Nephron progenitor cell (in vitro differentiated cells): ENCODE data around the gene ALLC.

Experiments
- DNase-seq: peaks from one replicate; pipeline ENCODE4 v3.0.0; 2021
- H3K27ac Mint-ChIP-seq: 2 replicates; pipeline ENCODE4 v1.8.0; 2021; ENCODE audit warnings: mild to moderate bottlenecking, moderate library complexity, mixed read lengths
- H3K27me3 Mint-ChIP-seq: 2 replicates; pipeline ENCODE4 v1.8.0; 2021; ENCODE audit warnings: mild to moderate bottlenecking, low read depth, mixed read lengths; ENCODE audit not compliant: poor library complexity
- H3K36me3 Mint-ChIP-seq: 2 replicates; pipeline ENCODE4 v1.8.0; 2021; ENCODE audit warnings: low read depth, mixed read lengths
- H3K4me1 Mint-ChIP-seq: 2 replicates; pipeline ENCODE4 v1.8.0; 2021; ENCODE audit warnings: mixed read lengths
- H3K4me3 Mint-ChIP-seq: 2 replicates; pipeline ENCODE4 v1.8.0; 2021; ENCODE audit warnings: mild to moderate bottlenecking, moderate library complexity, mixed read lengths
- H3K9me3 Mint-ChIP-seq: 2 replicates; pipeline ENCODE4 v1.8.0; 2021; ENCODE audit warnings: mild to moderate bottlenecking, moderate library complexity, mixed read lengths
- TF ChIP-seq, protein P1 (sequence below): fragments of 200-600 bp; sonication (generic); IDR thresholded peaks from 2 replicates; pipeline ENCODE4 v1.5.0; 2021; ENCODE audit warnings: antibody characterized with exemption

Gene ALLC

DNA sequence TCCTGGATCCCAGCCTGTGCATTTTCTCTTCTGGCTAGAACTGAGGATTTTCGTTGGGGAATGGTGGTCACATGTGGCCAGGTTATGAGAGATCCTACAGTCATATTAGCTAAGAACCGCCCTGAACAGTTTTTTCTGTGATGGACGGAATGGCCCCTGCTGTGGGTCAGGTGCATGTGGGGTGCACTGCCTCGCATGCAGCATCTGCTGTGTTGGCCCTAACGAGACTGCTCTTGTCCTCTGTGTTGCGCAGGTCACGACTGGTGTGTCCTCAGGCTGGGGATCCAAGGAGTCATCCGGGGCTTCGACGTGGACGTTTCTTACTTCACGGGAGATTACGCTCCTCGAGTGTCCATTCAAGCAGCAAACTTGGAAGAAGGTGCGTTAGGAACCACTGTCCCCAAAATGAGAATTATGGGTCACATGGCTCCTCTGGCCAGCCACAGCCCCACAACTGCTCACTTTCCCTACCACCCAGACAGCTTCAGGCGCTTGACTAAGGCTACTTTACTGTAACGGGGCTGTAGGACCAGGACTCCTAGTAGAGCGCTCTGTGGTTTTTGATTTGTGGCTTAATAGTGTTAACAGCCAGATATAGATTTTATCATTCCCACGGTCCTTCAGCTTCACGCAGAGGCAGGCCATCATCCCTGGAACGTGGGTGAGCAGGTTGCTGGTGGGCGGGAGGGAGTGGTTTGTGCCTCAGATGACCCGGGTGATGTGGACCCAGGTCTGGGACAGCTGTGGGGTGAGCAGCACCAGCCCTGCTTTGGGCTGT lies 21.8 kb downstream of the ALLC start:
- H3K9me3 Mint-ChIP-seq = no peaks in the 10 kb centered on the region
- H3K4me1 Mint-ChIP-seq = no peaks in the 10 kb centered on the region
- TF ChIP-seq, protein P1, sequence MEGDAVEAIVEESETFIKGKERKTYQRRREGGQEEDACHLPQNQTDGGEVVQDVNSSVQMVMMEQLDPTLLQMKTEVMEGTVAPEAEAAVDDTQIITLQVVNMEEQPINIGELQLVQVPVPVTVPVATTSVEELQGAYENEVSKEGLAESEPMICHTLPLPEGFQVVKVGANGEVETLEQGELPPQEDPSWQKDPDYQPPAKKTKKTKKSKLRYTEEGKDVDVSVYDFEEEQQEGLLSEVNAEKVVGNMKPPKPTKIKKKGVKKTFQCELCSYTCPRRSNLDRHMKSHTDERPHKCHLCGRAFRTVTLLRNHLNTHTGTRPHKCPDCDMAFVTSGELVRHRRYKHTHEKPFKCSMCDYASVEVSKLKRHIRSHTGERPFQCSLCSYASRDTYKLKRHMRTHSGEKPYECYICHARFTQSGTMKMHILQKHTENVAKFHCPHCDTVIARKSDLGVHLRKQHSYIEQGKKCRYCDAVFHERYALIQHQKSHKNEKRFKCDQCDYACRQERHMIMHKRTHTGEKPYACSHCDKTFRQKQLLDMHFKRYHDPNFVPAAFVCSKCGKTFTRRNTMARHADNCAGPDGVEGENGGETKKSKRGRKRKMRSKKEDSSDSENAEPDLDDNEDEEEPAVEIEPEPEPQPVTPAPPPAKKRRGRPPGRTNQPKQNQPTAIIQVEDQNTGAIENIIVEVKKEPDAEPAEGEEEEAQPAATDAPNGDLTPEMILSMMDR = no peak
- H3K27ac Mint-ChIP-seq = no peak overlapping the region
- DNase-seq = no peak
- H3K27me3 Mint-ChIP-seq = peaks cover 16% of the 10 kb centered on the region
- H3K36me3 Mint-ChIP-seq = no peaks in the 10 kb centered on the region
- no peak overlapping the region for H3K4me3 Mint-ChIP-seq

DNA sequence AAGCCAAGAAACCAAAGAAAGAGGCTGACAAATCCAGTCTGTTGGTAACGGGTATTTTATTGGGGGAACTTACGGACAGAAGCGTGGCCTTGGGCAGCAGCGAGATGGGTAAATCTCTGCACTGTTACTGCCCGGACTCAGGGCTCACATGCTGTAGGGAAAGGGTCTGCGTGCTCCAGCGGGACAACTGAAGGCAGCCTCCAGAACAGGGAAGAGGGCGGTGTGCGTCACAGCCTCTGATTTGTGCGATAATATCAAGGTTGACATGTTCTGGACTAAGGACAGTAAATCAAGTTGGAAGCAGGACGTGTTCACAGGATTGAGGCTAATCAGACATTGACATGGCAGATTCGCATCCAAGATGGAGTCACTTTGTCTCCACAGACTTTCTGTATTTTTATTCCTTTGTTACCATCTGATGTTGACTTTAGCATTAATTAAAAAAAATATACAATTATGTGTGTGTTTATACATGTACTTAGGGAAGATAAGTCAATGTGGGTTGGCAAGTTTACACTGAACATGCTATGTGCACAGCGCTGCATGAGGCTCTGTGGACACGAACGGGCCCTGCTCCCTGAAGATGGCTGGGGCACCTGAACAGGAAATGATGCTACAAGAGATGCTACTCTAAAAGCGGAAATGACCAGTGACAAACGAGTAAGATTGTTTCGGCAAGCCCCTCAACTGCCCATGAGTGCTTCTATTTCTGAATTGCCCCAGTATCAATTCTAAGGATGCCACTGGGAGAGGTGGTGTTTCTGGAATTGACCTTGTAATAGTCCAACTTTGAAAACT lies 22.7 kb downstream of the ALLC start:
- peaks cover 3% of the 10 kb centered on the region for H3K9me3 Mint-ChIP-seq
- TF ChIP-seq, protein P1 = no peak
- no peak for DNase-seq
- no peak overlapping the region for H3K27ac Mint-ChIP-seq
- H3K4me1 Mint-ChIP-seq = no peaks in the 10 kb centered on the region
- H3K4me3 Mint-ChIP-seq = no peak overlapping the region
- H3K36me3 Mint-ChIP-seq = no peaks in the 10 kb centered on the region
- peaks cover 11% of the 10 kb centered on the region for H3K27me3 Mint-ChIP-seq

DNA sequence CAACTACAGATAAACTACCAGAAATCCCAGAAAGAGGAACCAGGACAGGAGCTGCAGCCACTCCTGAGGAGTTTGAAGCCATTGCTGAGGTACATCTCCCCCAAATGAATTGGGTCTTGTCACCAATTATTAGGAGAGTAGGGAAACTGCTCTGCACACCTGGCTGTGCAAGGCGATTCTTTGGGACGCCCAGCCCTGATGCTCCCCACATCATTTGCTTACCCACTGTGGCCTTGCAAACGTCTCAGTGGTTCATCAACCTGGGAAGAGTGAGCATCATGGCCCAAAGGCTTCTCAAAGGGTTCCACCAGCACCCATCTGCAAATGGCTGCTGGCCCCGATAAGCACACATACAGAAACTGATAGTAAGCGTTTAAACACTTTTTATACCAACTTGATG lies 23.6 kb downstream of the ALLC start:
- Mint-ChIP-seq H3K9me3 (peaks cover 3% of the 10 kb centered on the region), H3K27ac (no peak overlapping the region), H3K4me3 (no peak overlapping the region), H3K4me1 (no peaks in the 10 kb centered on the region), H3K36me3 (no peaks in the 10 kb centered on the region), H3K27me3 (peaks cover 15% of the 10 kb centered on the region)
- TF ChIP-seq, protein P1 = no peak
- no peak for DNase-seq

DNA sequence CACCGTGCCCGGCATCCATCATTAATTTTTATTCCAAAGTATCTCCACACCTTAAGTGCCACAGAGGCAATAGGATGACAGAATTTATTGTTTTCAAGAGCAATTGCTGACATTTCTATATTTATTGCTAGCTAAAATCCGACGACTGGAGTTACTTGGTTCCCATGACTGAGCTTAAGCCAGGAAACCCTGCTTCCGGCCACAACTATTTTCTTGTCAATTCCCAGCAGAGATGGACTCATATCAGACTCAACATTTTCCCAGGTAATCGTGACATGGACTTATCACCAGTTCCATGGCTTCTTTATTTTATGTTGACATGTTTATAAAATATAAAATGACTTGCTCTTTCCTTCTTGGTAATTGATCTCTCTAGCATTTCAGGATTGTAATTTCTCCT lies 24.8 kb downstream of the ALLC start:
- Mint-ChIP-seq H3K4me1 (no peaks in the 10 kb centered on the region), H3K9me3 (peaks cover 3% of the 10 kb centered on the region), H3K27ac (no peak overlapping the region), H3K4me3 (no peak overlapping the region), H3K27me3 (peaks cover 15% of the 10 kb centered on the region), H3K36me3 (no peaks in the 10 kb centered on the region)
- DNase-seq = no peak
- TF ChIP-seq, protein P1 = no peak

DNA sequence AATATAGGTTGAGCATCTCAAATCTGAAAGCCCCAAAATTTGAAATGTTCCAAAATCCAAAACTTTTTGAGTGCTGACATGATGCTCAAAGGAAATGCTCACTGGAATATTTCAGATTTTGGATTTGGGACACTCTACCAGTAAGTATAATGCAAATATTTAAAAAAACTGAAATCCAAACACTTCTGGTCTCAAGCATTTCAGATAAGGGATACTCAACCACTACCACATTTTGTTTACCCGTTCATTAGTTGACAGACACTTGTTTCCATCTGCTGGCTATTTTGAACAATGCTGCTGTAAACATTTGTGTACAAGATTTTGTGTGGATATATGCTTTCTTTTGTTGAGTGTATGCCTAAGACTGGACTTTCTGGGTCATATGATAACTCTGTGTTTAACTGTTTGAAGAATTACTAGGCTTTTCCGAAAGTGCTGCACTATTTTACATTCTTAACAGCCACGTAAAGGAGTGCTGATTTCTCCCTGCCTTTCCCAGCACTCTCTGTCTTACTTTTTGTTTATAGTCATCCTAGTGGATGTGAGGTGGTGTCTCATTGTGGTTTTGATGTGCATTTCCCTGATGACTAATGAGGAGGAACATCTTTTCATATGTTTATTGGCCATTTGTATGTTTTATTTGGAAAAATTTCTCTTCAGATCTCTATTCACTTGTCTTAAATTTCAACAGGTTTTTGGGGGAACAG lies 25.9 kb downstream of the ALLC start:
- no peak overlapping the region for H3K27ac Mint-ChIP-seq
- no peaks in the 10 kb centered on the region for H3K36me3 Mint-ChIP-seq
- H3K27me3 Mint-ChIP-seq = peaks cover 11% of the 10 kb centered on the region
- H3K4me3 Mint-ChIP-seq = no peak overlapping the region
- peaks cover 3% of the 10 kb centered on the region for H3K9me3 Mint-ChIP-seq
- DNase-seq = no peak
- no peaks in the 10 kb centered on the region for H3K4me1 Mint-ChIP-seq
- TF ChIP-seq, protein P1 = no peak
